Measurements from ENCODE around the gene ALOX12B.
"Not testable (repeated sequence)": the region's sequence is repeated elsewhere in the genome, so short reads cannot be mapped to it uniquely, and the experiment has no call there.

The ALOX12B gene

DNA sequence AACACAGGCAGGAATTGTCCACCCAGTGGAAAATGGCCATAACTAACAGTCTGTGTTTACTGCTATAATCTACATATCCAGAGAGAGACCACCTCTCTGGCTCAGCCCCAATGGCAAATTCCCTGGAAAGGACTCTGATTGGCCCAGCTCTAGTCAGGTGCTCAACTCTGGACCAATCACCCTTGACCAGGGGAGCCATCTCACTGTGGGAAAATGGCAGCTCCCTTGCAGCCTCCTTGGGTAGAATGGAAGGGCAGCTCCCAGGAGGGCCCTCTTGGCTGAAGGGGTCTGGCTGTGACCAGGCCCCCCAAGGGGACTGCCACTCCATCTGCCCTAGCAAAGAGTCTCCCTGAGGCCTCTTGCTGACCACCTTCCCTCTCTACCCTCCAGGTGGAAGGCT, 45.5 kb downstream of the ALOX12B start:
- DNase-seq = peak; percentile 35

DNA sequence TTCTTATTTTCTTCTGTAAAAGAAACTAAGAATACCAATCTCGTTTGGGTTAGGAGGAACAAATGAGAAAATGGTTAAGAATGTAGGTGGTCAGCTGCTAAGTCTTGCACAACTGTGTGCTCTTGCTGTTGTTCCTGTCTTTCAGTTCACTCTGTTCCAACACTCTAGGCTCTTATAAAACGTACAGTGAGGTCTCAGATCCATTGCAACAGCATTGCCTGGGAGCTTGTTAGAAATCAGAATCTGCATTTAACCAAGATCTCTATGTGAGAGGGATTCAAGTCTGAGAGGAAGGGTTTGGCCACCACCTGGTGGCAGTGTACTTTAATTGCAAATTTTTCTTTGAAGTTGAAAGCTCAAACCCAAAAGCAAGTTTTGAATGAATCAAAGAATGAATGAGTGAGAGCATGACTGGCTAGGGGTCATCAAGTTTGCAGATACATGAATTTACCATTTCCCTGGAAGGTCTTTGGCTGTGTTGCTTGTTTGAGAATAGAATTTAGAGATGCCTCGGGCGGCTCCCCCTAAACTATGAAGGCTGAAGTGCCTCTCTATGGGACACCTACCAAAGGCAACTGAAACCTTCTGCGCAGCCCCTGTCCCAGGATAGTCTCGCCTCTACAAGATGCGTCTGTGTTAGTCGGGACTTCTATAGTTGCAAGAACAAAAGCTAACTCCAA, 46.1 kb downstream of the ALOX12B start:
- DNase-seq = peak; percentile 91

DNA sequence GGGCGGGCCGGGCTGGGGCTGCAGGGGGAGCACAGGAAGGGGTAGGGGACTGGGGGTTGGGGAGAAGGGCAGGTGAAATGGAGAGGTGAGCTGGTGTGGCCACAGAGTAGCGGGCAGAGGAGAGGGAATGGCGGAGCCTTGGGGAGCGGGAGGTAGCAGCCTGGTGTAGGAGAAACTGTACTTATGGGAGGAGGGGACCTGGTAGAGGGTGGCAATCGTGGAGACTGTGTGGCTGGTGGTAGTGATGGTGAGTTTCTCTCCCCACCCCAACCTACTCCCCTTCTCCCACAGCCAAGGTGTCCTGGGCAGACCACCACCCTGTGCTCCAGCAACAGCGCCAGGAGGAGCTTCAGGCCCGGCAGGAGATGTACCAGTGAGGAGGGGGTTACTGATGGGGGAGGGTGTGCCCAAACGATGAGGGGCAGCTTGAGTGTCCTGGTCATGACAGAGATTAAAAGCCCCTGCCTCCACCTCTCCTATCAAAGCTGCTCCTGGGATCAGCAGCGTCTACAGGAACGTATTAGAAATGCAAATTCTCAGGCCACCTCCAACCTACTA, 47.8 kb downstream of the ALOX12B start:
- no peak for DNase-seq

DNA sequence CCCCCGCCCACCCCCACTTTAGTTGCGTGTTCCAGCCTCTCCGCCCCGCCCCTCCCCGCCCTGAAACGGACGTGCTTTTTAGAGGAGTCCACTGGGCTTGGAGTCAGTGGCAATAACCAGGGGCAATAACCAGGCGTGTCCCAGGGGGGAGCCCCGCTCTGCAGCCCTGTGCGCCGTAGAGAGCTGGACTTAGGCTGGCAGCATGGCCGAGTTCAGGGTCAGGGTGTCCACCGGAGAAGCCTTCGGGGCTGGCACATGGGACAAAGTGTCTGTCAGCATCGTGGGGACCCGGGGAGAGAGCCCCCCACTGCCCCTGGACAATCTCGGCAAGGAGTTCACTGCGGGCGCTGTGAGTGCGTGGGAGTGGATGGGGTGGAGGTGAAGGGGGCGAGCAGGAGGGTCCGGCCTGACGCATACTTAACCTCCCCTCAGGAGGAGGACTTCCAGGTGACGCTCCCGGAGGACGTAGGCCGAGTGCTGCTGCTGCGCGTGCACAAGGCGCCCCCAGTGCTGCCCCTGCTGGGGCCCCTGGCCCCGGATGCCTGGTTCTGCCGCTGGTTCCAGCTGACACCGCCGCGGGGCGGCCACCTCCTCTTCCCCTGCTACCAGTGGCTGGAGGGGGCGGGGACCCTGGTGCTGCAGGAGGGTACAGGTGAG, 48.4 kb downstream of the ALOX12B start, which contains the start of gene ALOX15B:
Gene ALOX15B, plus strand, starts transcription at position 106 of the 657 bp plus-strand sequence. Its CDS starts 97 bp downstream, at position 203.
- DNase-seq = no peak

DNA sequence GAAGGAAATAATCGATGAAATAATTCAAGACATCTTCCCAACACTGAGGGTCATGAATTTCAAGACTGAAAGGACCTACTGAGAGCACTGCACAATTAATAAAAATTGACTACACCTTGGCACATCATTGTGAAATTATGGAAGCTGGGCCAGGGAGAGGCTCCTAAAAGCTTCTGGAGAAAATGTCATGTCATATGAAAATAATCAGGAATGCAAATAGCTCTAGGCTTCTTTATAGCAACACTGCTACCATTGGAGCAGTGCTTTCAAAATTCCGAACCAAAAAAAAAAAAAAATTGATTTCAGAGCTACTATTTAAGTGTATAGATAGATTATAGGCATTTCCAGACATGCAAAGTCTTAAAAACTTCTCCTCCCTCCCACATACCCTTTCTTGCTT, 55.1 kb downstream of the ALOX12B start:
- no peak for DNase-seq

DNA sequence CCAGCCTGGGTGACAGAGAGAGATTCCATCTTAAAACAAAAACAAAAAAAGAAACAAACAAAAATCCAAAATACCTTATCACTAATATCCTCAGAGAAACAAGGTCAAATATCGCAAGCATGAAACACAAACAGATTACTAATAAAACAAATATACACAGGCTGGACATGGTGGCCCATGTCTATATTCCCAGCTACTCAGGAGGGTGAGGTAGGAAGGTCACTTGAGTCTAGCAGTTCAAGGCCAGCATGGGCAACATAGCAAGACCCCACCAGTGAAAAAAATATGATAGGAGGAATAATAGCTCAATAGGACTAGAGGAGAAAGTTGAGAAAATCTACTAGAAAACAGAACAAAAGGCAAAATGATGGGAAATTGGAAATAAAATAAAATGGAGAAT, 55.6 kb downstream of the ALOX12B start:
- DNase-seq = no peak

DNA sequence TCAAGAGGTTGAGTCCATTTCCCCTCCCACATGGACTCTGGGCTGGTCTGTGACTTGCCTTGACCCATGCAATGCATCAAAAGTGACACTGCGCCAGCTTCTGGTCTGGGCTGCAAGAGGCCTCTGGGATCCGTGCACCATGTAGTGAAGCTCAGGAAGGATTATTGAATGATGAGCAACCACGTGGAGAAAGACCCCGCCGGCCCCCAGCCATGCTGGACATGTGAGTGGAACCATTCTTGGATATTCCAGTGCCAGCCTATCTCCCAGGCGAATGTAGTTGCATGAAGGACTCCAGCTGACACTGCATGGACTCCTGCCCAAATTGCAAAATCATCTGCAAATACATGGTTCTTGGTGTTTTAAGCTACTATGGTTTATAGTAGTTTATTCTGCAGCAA, 56.3 kb downstream of the ALOX12B start:
- DNase-seq = no peak

DNA sequence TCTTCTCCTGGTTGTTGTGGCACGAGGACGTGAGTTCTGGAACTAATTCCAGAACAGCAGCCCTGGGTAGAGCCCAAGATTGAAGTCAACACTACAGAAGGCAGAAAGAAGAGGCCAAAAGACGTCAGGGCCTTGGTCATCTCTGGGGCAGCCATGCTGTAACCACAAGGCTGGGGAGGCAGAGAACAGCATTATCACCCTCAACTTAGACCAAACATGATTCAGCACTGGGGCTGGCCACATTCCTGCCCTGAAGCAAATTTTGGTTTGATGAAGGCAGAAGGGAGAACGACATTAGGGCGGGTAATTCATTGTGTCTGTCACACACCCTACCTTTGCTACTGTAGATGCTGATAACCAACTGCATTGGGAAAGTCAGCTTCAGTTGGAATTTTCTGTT, 58.4 kb downstream of the ALOX12B start:
- DNase-seq = peak; percentile 55

DNA sequence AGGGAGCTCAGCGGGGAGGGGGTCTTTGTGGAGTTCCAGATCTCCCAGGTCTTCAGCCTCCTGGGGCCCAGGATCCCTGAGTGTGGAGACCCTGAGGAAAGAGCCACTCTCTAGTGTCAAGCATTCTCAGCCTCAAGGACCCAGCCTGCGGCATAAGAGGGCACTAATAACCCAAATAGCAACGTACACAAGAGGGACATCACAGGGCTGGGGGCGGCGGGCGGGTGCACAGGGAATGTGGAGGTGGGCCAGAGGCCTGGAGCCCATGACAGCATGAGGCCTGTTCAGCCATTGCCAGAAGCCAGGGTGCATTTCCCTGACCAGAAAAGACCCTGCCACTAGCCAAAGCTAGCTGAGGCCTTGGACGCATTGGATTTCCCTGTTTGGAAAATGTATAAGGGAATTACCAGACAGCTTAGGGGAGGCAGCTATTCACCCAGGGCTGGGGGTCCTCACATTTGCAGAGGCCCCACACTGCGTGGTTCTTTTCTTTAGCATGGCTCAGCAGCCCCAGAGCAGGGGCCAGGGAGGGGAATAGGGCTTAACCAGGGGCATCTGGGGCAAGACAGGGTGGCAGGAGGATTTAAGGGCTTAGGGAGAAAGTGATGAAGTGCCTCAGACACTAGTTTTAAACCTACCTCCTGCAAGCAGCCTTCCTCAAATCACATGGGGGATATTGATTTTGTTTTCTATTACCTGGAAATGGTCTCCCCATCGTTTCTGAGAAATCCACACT, 62.2 kb downstream of the ALOX12B start:
- no peak for DNase-seq

DNA sequence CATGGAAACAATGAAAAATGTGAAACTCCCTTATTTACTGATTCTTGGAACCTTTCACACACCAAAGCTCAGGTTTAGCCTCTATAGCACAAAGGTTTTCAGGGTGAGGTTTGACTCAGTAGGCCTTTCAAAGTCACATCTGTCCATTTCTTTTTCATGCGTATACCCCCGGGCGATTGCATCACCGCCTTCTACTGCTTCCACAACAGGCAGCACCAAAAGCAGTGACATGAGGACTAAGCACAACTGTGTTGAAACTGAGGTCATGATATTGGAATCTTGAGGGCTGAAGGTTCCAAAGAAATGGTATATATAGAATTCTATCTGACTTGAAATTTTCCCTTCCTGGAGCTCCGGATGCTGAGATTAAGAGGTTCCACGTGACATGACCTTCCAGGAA, 63.4 kb downstream of the ALOX12B start:
- not testable (repeated sequence) for DNase-seq

All from hematopoietic multipotent progenitor cell treated with erythropoietin and hydrocortisone succinate and interleukin-3 and kit ligand, for 4 days (in vitro differentiated cells).